IPS-NIHi7 (cell line): ENCODE data around the gene RILP.

Source experiments
- DNase-seq: peaks from one replicate; pipeline ENCODE4 v3.0.0; 2012; ENCODE audit warnings: mixed read lengths; ENCODE audit errors: extremely low spot score

Gene RILP

GRCh38 chr17:1629504-1630310, 20.0 kb downstream of the RILP start:
- peak; percentile 67 for DNase-seq

- DNase-seq, result peak; percentile 98
Measured at GRCh38 chr17:1628856-1629503, 20.7 kb downstream of the RILP start.

- DNase-seq, result peak; percentile 95
Measured at GRCh38 chr17:1627982-1628855, 21.4 kb downstream of the RILP start, which contains the start of gene SLC43A2. TSS of gene SLC43A2 (minus strand) at chr17:1628834. CDS start at chr17:1627874, 960 bp downstream.

- DNase-seq, result no peak
Measured at GRCh38 chr17:1627182-1627981, 22.3 kb downstream of the RILP start.

GRCh38 chr17:1626333-1626732, 23.3 kb downstream of the RILP start:
- no peak for DNase-seq

- DNase-seq, result no peak
Measured at GRCh38 chr17:1625581-1625980, 24.1 kb downstream of the RILP start.

- no peak for DNase-seq
Measured at GRCh38 chr17:1625053-1625452, 24.6 kb downstream of the RILP start.

GRCh38 chr17:1624650-1625049, 25.0 kb downstream of the RILP start:
- no peak for DNase-seq

- no peak for DNase-seq
Measured at GRCh38 chr17:1623057-1623630, 26.5 kb downstream of the RILP start.

- DNase-seq, result no peak
Measured at GRCh38 chr17:1621273-1621954, 28.3 kb downstream of the RILP start.

- DNase-seq, result no peak
Measured at GRCh38 chr17:1620486-1620885, 29.2 kb downstream of the RILP start.

- DNase-seq, result no peak
Measured at GRCh38 chr17:1617620-1618174, 32.0 kb downstream of the RILP start.

- no peak for DNase-seq
Measured at GRCh38 chr17:1616101-1616500, 33.6 kb downstream of the RILP start.

- DNase-seq, result peak; percentile 5
Measured at GRCh38 chr17:1612400-1612799, 37.3 kb downstream of the RILP start.

GRCh38 chr17:1611715-1612114, 38.0 kb downstream of the RILP start:
- no peak for DNase-seq

GRCh38 chr17:1608676-1609075, 41.0 kb downstream of the RILP start:
- DNase-seq, result no peak

- DNase-seq, result peak; percentile 6
Measured at GRCh38 chr17:1607971-1608320, 41.7 kb downstream of the RILP start.

GRCh38 chr17:1606352-1606985, 43.2 kb downstream of the RILP start:
- DNase-seq, result no peak

- DNase-seq, result no peak
Measured at GRCh38 chr17:1605681-1606351, 43.9 kb downstream of the RILP start.
